Ovary (tissue), 3 donors: ENCODE results near the gene PRTFDC1.

Experiments used
- POLR2A ChIP-seq: fragments of 450-650 bp; IDR thresholded peaks from one replicate; pipeline ENCODE4 v1.6.1; 2017; ENCODE audit warnings: antibody characterized with exemption, mild to moderate bottlenecking, moderate library complexity
- TF ChIP-seq, protein P1 (sequence below), 3 donors: fragments of 450-650 bp in 2 of 3; fragments of 200-600 bp in 1 of 3; IDR thresholded peaks; one replicate each; pipeline versions ENCODE4 v1.5.1 to v1.8.0; 2016 to 2022; ENCODE audit warnings: antibody characterized with exemption in 3 of 3, mild to moderate bottlenecking in 1 of 3
- donor health status: DM: no; HTN: no; CAD: no.

- TF ChIP-seq, protein P1, sequence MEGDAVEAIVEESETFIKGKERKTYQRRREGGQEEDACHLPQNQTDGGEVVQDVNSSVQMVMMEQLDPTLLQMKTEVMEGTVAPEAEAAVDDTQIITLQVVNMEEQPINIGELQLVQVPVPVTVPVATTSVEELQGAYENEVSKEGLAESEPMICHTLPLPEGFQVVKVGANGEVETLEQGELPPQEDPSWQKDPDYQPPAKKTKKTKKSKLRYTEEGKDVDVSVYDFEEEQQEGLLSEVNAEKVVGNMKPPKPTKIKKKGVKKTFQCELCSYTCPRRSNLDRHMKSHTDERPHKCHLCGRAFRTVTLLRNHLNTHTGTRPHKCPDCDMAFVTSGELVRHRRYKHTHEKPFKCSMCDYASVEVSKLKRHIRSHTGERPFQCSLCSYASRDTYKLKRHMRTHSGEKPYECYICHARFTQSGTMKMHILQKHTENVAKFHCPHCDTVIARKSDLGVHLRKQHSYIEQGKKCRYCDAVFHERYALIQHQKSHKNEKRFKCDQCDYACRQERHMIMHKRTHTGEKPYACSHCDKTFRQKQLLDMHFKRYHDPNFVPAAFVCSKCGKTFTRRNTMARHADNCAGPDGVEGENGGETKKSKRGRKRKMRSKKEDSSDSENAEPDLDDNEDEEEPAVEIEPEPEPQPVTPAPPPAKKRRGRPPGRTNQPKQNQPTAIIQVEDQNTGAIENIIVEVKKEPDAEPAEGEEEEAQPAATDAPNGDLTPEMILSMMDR (IDR thresholded peaks at IDR 0.05) = no peak
- no peak for TF ChIP-seq POLR2A
Measured at GRCh38 chr10:24866604-24867583, 85.5 kb downstream of the PRTFDC1 start.
